Keratinocyte (primary cell): ENCODE results near the gene ATF3. TPM values are rescaled to one million over a fixed set of nuclear protein-coding genes. Genes with fewer than 3 reads are reported as not detected.

Experiments
- DNase-seq: peaks from one replicate; pipeline ENCODE4 v3.0.0-alpha.2; 2011; ENCODE audit warnings: low read depth, missing footprints, low spot score
- FAIRE-seq: peaks from 2 replicates; lab custom pipeline; 2011; peaks lifted over from hg19 to GRCh38; lab: Jason Lieb, UNC
- H2AFZ ChIP-seq: 2 replicates; pipeline ENCODE4 v1.6.0; 2012; ENCODE audit warnings: low read length, control low read depth, inconsistent platforms; ENCODE audit not compliant: control insufficient read depth
- H3K27ac ChIP-seq: 2 replicates; pipeline ENCODE4 v1.5.1; 2011; ENCODE audit warnings: low read length; ENCODE audit not compliant: control insufficient read depth, insufficient read depth
- H3K27me3 ChIP-seq: 3 replicates; pipeline ENCODE4 v1.6.0; 2011; ENCODE audit warnings: low read length; ENCODE audit not compliant: control insufficient read depth, insufficient read depth; ENCODE audit errors: extremely low read depth
- H3K36me3 ChIP-seq, 2 experiments: 2 replicates in 1 of 2; 3 replicates in 1 of 2; pipeline ENCODE4 v1.5.1; 2011; ENCODE audit warnings: low read length in 2 of 2, mild to moderate bottlenecking in 1 of 2; ENCODE audit not compliant: control insufficient read depth in 2 of 2, insufficient read depth in 2 of 2; ENCODE audit errors: extremely low read depth in 1 of 2
- H3K4me1 ChIP-seq: 3 replicates; pipeline ENCODE4 v1.5.1; 2011; ENCODE audit warnings: low read length; ENCODE audit not compliant: control insufficient read depth, insufficient read depth; ENCODE audit errors: extremely low read depth
- H3K4me2 ChIP-seq: 3 replicates; pipeline ENCODE4 v1.6.0; 2011; ENCODE audit warnings: low read depth, low read length; ENCODE audit not compliant: control insufficient read depth, insufficient read depth; ENCODE audit errors: extremely low read depth
- H3K4me3 ChIP-seq, 3 experiments: fragments of 200-600 bp in 1 of 3; sonication (generic) in 1 of 3; 2 replicates in 2 of 3; 3 replicates in 1 of 3; pipeline ENCODE4 v1.5.1; 2011 to 2016; ENCODE audit warnings: low read length in 3 of 3, mild to moderate bottlenecking in 3 of 3, control low read depth in 2 of 3, inconsistent platforms in 1 of 3, low read depth in 1 of 3, mixed read lengths in 1 of 3, mixed run types in 1 of 3, moderate library complexity in 1 of 3; ENCODE audit not compliant: control insufficient read depth in 2 of 3, insufficient read depth in 2 of 3; ENCODE audit errors: extremely low read depth in 1 of 3
- H3K79me2 ChIP-seq: 2 replicates; pipeline ENCODE4 v1.6.0; 2012; ENCODE audit warnings: low read length; ENCODE audit not compliant: control insufficient read depth, insufficient read depth
- H3K9ac ChIP-seq: 3 replicates; pipeline ENCODE4 v1.6.0; 2011; ENCODE audit warnings: low read length; ENCODE audit not compliant: control insufficient read depth, insufficient read depth; ENCODE audit errors: extremely low read depth
- H3K9me1 ChIP-seq: 3 replicates; pipeline ENCODE4 v1.6.0; 2011; ENCODE audit warnings: low read length; ENCODE audit not compliant: control insufficient read depth, insufficient read depth; ENCODE audit errors: extremely low read depth
- H3K9me3 ChIP-seq: 2 replicates; pipeline ENCODE4 v1.5.1; 2012; ENCODE audit warnings: low read depth, low read length; ENCODE audit not compliant: control insufficient read depth
- H4K20me1 ChIP-seq: 3 replicates; pipeline ENCODE4 v1.6.0; 2011; ENCODE audit warnings: low read length; ENCODE audit not compliant: control insufficient read depth, insufficient read depth; ENCODE audit errors: extremely low read depth
- CTCF ChIP-seq, 3 experiments: IDR thresholded peaks in 1 of 3; conservative IDR thresholded peaks in 1 of 3; optimal IDR thresholded peaks in 1 of 3; 2 replicates in 2 of 3; 3 replicates in 1 of 3; pipeline versions ENCODE3 to v1.5.1; 2011; ENCODE audit warnings: low read length in 3 of 3, mild to moderate bottlenecking in 3 of 3, moderate library complexity in 2 of 3, control low read depth in 1 of 3, inconsistent platforms in 1 of 3; ENCODE audit not compliant: insufficient read depth in 2 of 3; ENCODE audit errors: extremely low read depth in 1 of 3
- EZH2 ChIP-seq: IDR thresholded peaks from one replicate; pipeline ENCODE4 v1.6.1; 2012; ENCODE audit warnings: inconsistent platforms, mild to moderate bottlenecking, low read length, moderate library complexity
- dilution Hi-C: fragments of 300-500 bp; cut with MboI; formaldehyde crosslinking; loops from one replicate; pipeline ENCODE4 v1.7.0; 2020; ENCODE audit warnings: low sequenced_read_pairs; ENCODE audit not compliant: extremely low pct_ligation_motif_present
- polyA plus RNA-seq, 5 experiments: library from polyadenylated mRNA; depleted of rRNA in 3 of 5; stranded (reverse) in 3 of 5; stranded (forward) in 1 of 5; unstranded in 1 of 5; fragments of >200 nt; gene quantifications; 1 replicate in 1 of 5; 2 replicates in 3 of 5; 3 replicates in 1 of 5; pipeline versions ENCODE4 v1.2.1 to v1.2.3, GENCODE V29; 2011 to 2012; ENCODE audit warnings: missing spikeins in 2 of 5, low read depth in 1 of 5, low replicate concordance in 1 of 5

Gene ATF3
- polyA plus RNA-seq, 1 donor (not counting 4 experiments of a cell fraction or from before 2014, with no cell fraction given) = 45.1 TPM

- Histone ChIP-seq H3K9me1 (no peaks in the 10 kb centered on the region), H3K4me3 (no peak overlapping the region), H3K9ac (no peak overlapping the region), H3K79me2 (no peaks in the 10 kb centered on the region), H3K4me2 (no peak overlapping the region), H4K20me1 (no peaks in the 10 kb centered on the region), H3K27ac (no peak overlapping the region), H3K4me1 (no peaks in the 10 kb centered on the region), H3K36me3 (no peaks in the 10 kb centered on the region), H2AFZ (no peak overlapping the region), H3K9me3 (no peaks in the 10 kb centered on the region), H3K27me3 (no peaks in the 10 kb centered on the region)
- TF ChIP-seq CTCF (optimal IDR thresholded peaks at IDR 0.05 in 1 of 3, IDR thresholded peaks at IDR 0.05 in 1 of 3, conservative IDR thresholded peaks at IDR 0.05 in 1 of 3; ENCODE audit: extremely low read depth in 1 of 3, insufficient read depth in 2 of 3, low read length in 3 of 3) = no peak
- no peak for TF ChIP-seq EZH2
- DNase-seq = no peak
- dilution Hi-C loops = no loop called here
- FAIRE-seq = no peak
Observed at GRCh38 chr1:212664409-212665199, 56.0 kb downstream of the ATF3 start.

- dilution Hi-C loops = no loop called here
- DNase-seq (peak; percentile 7), FAIRE-seq (no peak)
- H3K27ac ChIP-seq = no peak overlapping the region
- H3K9me1 ChIP-seq = no peaks in the 10 kb centered on the region
- no peaks in the 10 kb centered on the region for H3K9me3 ChIP-seq
- peak overlapping the region; percentile 42 to 45 (median 45) for H3K4me3 ChIP-seq
- H3K27me3 ChIP-seq = no peaks in the 10 kb centered on the region
- no peaks in the 10 kb centered on the region for H4K20me1 ChIP-seq
- TF ChIP-seq CTCF (optimal IDR thresholded peaks at IDR 0.05 in 1 of 3, IDR thresholded peaks at IDR 0.05 in 1 of 3, conservative IDR thresholded peaks at IDR 0.05 in 1 of 3; ENCODE audit: extremely low read depth in 1 of 3, insufficient read depth in 2 of 3, low read length in 3 of 3) (peak; percentile 68 to 99 (median 96)), EZH2 (no peak)
- H3K79me2 ChIP-seq = no peaks in the 10 kb centered on the region
- H3K36me3 ChIP-seq = no peaks in the 10 kb centered on the region
- H2AFZ ChIP-seq = peak overlapping the region; percentile 82
- H3K4me2 ChIP-seq = peak overlapping the region; percentile 58
- H3K4me1 ChIP-seq = no peaks in the 10 kb centered on the region
- peak overlapping the region; percentile 52 for H3K9ac ChIP-seq
Observed at GRCh38 chr1:212665241-212666115, 56.9 kb downstream of the ATF3 start.
